DND-41 (cell line): Measurements from ENCODE around the gene MYH7.

ENCODE experiments used
- EZH2 ChIP-seq: IDR thresholded peaks from 3 replicates; pipeline ENCODE4 v1.6.1; 2012; ENCODE audit warnings: borderline replicate concordance, low read depth, mild to moderate bottlenecking, moderate library complexity, low read length, inconsistent platforms; ENCODE audit not compliant: severe bottlenecking
- TF ChIP-seq, protein P1 (sequence below): IDR thresholded peaks from 2 replicates; pipeline ENCODE4 v1.5.1; 2012; ENCODE audit warnings: borderline replicate concordance, low read length, moderate library complexity, mild to moderate bottlenecking; ENCODE audit not compliant: poor library complexity, severe bottlenecking; ENCODE audit errors: extremely low read depth

- TF ChIP-seq, protein P1, sequence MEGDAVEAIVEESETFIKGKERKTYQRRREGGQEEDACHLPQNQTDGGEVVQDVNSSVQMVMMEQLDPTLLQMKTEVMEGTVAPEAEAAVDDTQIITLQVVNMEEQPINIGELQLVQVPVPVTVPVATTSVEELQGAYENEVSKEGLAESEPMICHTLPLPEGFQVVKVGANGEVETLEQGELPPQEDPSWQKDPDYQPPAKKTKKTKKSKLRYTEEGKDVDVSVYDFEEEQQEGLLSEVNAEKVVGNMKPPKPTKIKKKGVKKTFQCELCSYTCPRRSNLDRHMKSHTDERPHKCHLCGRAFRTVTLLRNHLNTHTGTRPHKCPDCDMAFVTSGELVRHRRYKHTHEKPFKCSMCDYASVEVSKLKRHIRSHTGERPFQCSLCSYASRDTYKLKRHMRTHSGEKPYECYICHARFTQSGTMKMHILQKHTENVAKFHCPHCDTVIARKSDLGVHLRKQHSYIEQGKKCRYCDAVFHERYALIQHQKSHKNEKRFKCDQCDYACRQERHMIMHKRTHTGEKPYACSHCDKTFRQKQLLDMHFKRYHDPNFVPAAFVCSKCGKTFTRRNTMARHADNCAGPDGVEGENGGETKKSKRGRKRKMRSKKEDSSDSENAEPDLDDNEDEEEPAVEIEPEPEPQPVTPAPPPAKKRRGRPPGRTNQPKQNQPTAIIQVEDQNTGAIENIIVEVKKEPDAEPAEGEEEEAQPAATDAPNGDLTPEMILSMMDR = no peak
- TF ChIP-seq EZH2 = no peak
Observed at GRCh38 chr14:23452237-23452636, 16.8 kb upstream of the MYH7 start.
